ENCODE results near the gene ANKFN1. TPM values are rescaled to one million over a fixed set of nuclear protein-coding genes. Genes with fewer than 3 reads are reported as not detected.

ANKFN1 gene, protein sequence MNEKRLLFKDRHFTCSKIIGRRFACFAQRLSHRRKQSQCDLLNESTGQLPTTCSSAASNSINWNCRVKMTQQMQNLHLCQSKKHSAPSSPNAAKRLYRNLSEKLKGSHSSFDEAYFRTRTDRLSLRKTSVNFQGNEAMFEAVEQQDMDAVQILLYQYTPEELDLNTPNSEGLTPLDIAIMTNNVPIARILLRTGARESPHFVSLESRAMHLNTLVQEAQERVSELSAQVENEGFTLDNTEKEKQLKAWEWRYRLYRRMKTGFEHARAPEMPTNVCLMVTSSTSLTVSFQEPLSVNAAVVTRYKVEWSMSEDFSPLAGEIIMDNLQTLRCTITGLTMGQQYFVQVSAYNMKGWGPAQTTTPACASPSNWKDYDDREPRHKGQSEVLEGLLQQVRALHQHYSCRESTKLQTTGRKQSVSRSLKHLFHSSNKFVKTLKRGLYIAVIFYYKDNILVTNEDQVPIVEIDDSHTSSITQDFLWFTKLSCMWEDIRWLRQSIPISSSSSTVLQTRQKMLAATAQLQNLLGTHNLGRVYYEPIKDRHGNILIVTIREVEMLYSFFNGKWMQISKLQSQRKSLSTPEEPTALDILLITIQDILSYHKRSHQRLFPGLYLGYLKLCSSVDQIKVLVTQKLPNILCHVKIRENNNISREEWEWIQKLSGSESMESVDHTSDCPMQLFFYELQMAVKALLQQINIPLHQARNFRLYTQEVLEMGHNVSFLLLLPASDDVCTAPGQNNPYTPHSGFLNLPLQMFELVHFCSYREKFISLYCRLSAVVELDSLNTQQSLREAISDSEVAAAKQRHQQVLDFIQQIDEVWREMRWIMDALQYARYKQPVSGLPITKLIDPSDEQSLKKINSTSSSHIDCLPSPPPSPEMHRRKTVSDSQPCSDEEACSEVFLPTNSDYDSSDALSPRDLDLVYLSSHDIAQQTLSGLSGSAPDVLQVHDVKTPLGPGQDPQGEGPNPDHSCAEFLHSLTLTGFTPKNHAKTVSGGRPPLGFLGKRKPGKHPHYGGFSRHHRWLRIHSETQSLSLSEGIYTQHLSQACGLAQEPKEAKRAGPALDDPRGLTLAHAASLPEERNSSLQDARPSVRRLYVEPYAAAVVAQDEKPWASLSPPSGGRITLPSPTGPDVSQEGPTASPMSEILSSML
- 0.96 TPM for total RNA-seq (ENCODE audit: unreplicated experiment)
- long read RNA-seq: 0 reads

DNA sequence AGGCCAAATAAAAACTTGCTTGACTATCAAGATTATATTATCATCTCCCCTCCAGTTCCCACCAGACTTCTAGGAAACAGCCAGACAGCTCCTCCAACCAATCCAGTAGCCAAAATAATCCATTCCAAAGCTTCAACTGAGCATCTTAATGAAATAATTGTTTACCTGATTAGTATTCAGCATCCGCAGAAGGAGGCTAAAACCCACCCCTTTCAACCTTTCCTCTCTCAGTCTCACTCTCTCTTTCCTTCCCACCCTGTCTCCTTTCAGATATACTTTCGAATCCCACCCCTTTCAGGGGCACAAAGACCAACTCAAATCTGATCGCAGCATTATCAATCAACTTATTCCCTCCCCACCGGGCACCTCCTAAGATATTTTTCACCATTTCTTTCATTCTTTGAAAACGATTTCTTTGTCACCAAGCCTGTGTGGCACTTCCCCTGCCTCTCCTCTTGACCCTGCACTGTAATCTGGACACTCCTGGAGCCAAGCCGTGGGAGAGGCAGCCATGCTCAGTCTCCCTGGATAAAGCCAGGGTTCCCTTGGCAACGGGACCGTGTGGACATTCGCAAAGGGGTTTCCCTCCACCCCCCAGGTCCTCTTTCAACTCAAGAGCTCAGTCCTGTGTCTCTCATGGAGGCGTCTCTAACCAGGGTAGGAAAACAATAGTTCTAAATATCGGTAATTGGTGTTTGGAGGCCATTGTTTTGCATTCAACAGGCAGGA, at the start of gene ANKFN1:
ANKFN1 (plus strand) TSS at position 602 of the 729 bp plus-strand sequence. CDS start 59,193 bp downstream, outside the sequence.
- no peak within 1 kb of the TSS for H3K4me3 Mint-ChIP-seq (ENCODE audit: unreplicated experiment)
- no peak for DNase-seq
- H3K27me3 Mint-ChIP-seq (ENCODE audit: unreplicated experiment): no peaks in the 10 kb centered on the region
- peaks cover 7% of the 10 kb centered on the region for H3K4me1 Mint-ChIP-seq (ENCODE audit: low read depth, unreplicated experiment)
- H3K9me3 Mint-ChIP-seq (ENCODE audit: unreplicated experiment): no peaks in the 10 kb centered on the region
- H3K36me3 Mint-ChIP-seq (ENCODE audit: unreplicated experiment): no peaks in the 10 kb centered on the region
- TF ChIP-seq, protein P1, sequence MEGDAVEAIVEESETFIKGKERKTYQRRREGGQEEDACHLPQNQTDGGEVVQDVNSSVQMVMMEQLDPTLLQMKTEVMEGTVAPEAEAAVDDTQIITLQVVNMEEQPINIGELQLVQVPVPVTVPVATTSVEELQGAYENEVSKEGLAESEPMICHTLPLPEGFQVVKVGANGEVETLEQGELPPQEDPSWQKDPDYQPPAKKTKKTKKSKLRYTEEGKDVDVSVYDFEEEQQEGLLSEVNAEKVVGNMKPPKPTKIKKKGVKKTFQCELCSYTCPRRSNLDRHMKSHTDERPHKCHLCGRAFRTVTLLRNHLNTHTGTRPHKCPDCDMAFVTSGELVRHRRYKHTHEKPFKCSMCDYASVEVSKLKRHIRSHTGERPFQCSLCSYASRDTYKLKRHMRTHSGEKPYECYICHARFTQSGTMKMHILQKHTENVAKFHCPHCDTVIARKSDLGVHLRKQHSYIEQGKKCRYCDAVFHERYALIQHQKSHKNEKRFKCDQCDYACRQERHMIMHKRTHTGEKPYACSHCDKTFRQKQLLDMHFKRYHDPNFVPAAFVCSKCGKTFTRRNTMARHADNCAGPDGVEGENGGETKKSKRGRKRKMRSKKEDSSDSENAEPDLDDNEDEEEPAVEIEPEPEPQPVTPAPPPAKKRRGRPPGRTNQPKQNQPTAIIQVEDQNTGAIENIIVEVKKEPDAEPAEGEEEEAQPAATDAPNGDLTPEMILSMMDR (IDR thresholded peaks at IDR 0.05; ENCODE audit: partially characterized antibody, unreplicated experiment): no peak
- no peak within 1 kb of the TSS for H3K27ac Mint-ChIP-seq (ENCODE audit: unreplicated experiment)

DNA sequence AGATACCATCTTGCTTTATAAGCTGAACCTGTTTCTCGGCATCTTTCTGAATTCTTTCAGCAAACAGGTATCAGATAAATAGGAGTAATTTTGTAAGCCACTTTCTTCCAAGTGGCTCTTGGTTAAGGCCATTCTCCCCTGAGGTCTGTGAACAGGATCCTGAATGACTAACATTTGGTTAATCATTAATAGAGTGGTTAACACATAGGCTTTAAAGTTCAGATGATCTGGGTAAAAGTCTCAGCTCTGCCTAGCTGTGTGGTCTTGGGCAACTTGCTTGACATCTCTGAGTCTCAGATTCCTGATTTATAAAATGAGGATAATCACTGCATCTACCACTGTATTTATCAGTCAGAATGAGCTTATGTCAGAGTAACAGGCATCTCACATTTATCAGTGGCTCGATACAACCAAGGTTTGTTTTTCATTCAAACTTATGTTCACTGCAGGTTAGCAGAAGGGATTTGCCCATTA, 44.4 kb upstream of the ANKFN1 start:
- no peaks in the 10 kb centered on the region for H3K27me3 Mint-ChIP-seq (ENCODE audit: unreplicated experiment)
- H3K27ac Mint-ChIP-seq (ENCODE audit: unreplicated experiment): no peak overlapping the region
- H3K4me3 Mint-ChIP-seq (ENCODE audit: unreplicated experiment): no peak overlapping the region
- H3K4me1 Mint-ChIP-seq (ENCODE audit: low read depth, unreplicated experiment): no peaks in the 10 kb centered on the region
- H3K36me3 Mint-ChIP-seq (ENCODE audit: unreplicated experiment): no peaks in the 10 kb centered on the region
- TF ChIP-seq, protein P1 (IDR thresholded peaks at IDR 0.05; ENCODE audit: partially characterized antibody, unreplicated experiment): no peak
- no peaks in the 10 kb centered on the region for H3K9me3 Mint-ChIP-seq (ENCODE audit: unreplicated experiment)
- no peak for DNase-seq

DNA sequence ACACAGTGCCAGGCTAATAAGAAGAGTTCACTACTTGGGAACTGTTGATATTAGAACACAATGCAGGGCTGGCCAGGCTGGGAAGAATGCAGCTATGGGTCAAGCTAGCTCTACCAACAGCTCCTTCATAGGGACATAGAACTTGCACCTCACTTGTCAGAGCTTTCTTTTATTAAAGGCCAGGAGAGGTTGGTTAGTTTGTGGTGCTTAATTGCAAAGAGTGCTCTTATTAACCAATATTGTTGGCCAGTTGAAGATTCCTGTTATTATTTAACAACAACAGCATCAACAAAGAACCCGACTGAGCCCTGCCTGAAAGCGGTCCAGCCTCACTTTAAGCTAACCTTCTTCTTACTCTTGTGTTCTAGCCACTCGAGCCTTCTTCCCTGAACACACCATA, 43.4 kb upstream of the ANKFN1 start:
- H3K36me3 Mint-ChIP-seq (ENCODE audit: unreplicated experiment): no peaks in the 10 kb centered on the region
- H3K4me1 Mint-ChIP-seq (ENCODE audit: low read depth, unreplicated experiment): no peaks in the 10 kb centered on the region
- TF ChIP-seq, protein P1 (IDR thresholded peaks at IDR 0.05; ENCODE audit: partially characterized antibody, unreplicated experiment): no peak
- no peak for DNase-seq
- no peak overlapping the region for H3K27ac Mint-ChIP-seq (ENCODE audit: unreplicated experiment)
- no peak overlapping the region for H3K4me3 Mint-ChIP-seq (ENCODE audit: unreplicated experiment)
- no peaks in the 10 kb centered on the region for H3K27me3 Mint-ChIP-seq (ENCODE audit: unreplicated experiment)
- H3K9me3 Mint-ChIP-seq (ENCODE audit: unreplicated experiment): no peaks in the 10 kb centered on the region

DNA sequence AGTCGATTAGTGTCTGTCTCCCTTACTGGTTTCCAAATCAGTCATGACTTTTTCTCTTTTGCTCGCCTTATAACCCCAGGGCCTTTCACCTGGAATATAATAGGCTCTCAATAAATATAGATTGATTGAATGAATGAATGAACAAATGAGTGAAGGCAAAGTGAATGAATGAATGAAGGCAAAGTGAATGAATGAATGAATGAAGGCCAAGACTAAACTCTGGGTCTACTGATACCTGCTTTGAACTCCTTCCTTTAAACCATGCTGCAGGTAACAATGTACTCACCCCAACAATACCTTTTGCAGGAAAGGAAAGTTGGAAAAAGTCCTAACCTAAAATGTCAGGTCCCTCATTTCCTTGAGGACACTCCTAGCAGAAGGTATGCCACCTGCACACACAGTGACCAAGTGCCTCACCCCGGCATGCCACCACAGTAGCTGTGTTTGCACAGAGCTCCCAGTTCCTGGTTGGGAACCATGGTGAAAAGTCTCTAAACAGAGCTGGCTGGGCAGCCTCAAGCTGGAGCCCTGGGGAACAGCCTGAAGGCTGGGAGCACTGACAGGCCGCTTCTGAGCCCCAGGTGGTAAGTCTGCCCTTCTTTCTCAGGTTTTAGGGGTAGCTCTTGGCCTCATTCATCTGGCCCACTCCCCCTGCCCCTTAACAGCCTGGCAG, 42.7 kb upstream of the ANKFN1 start:
- H3K9me3 Mint-ChIP-seq (ENCODE audit: unreplicated experiment): no peaks in the 10 kb centered on the region

More for the DNA sequence above, 42.7 kb upstream of the ANKFN1 start:
- no peaks in the 10 kb centered on the region for H3K27me3 Mint-ChIP-seq (ENCODE audit: unreplicated experiment)
- TF ChIP-seq, protein P1 (IDR thresholded peaks at IDR 0.05; ENCODE audit: partially characterized antibody, unreplicated experiment): no peak
- H3K4me3 Mint-ChIP-seq (ENCODE audit: unreplicated experiment): no peak overlapping the region
- no peak for DNase-seq
- H3K36me3 Mint-ChIP-seq (ENCODE audit: unreplicated experiment): no peaks in the 10 kb centered on the region
- H3K27ac Mint-ChIP-seq (ENCODE audit: unreplicated experiment): no peak overlapping the region
- H3K4me1 Mint-ChIP-seq (ENCODE audit: low read depth, unreplicated experiment): no peaks in the 10 kb centered on the region
